GM23248 (cell line): ENCODE data around the gene ZMYND11.

Experiments
- EZH2 ChIP-seq: fragments of 200-600 bp; sonication (generic); IDR thresholded peaks from 2 replicates; pipeline ENCODE4 v1.6.1; 2018; ENCODE audit warnings: antibody characterized with exemption, mild to moderate bottlenecking; ENCODE audit not compliant: insufficient read depth, poor library complexity, severe bottlenecking
- EZH2phosphoT487 ChIP-seq: fragments of 200-600 bp; sonication (generic); IDR thresholded peaks from 2 replicates; pipeline ENCODE4 v1.6.1; 2018; ENCODE audit warnings: antibody characterized with exemption, moderate library complexity, mild to moderate bottlenecking, low read depth; ENCODE audit not compliant: insufficient read depth

GRCh38 chr10:86031-86430 is 49.2 kb upstream of the ZMYND11 start:
- TF ChIP-seq EZH2phosphoT487 = no peak
- TF ChIP-seq EZH2 = no peak
